HepG2 (cell line): ENCODE data around the gene CAVIN1. TPM values are rescaled to one million over a fixed set of nuclear protein-coding genes. Genes with fewer than 3 reads are reported as not detected.
"Not testable (repeated sequence)": the region's sequence is repeated elsewhere in the genome, so short reads cannot be mapped to it uniquely, and the experiment has no call there.

ENCODE experiments used
- ATAC-seq: fragments of 200-7000 bp; cut with Tn5 transposase; 3 replicates; pipeline ENCODE4 v1.9.1; 2020; ENCODE audit warnings: mild to moderate bottlenecking, moderate library complexity
- BruUV-seq: library from RNA; stranded (reverse); fragments of 400-500 nt; replicated peaks from 2 replicates; lab custom pipeline; 2021; lab: Mats Ljungman, UMichigan
- CTCF ChIA-PET: fragments of 300-600 bp; formaldehyde crosslinking; extraction: SDS; loops from one replicate; lab custom pipeline; 2021; ENCODE audit warnings: low total read pairs, inconsistent platforms, low intra/inter-chr PET ratio; lab: Yijun Ruan, JAX
- POLR2A ChIA-PET: fragments of 350-600 bp; sonication (Branson Sonifier 250); formaldehyde crosslinking; loops from one replicate; lab custom pipeline; 2020; ENCODE audit warnings: antibody characterized with exemption, inconsistent platforms; lab: Yijun Ruan, JAX
- DNase-seq: peaks from one replicate; pipeline ENCODE4 v3.0.0-alpha.2; 2015; ENCODE audit warnings: low spot score
- FAIRE-seq: peaks from 3 replicates; lab custom pipeline; 2011; peaks lifted over from hg19 to GRCh38; lab: Jason Lieb, UNC
- H2AFZ ChIP-seq: one replicate; pipeline ENCODE4 v1.6.1; 2011; ENCODE audit warnings: low read length, inconsistent platforms
- H3K27ac ChIP-seq: fragments of 300-600 bp; 3 replicates; pipeline ENCODE4 v1.8.0; 2011; ENCODE audit warnings: mixed run types, mild to moderate bottlenecking, mixed read lengths, low read length, inconsistent platforms; ENCODE audit not compliant: insufficient read depth; ENCODE audit errors: extremely low read length
- H3K27me3 ChIP-seq, 2 experiments: fragments of 200-600 bp in 1 of 2; 2 replicates in 1 of 2; 3 replicates in 1 of 2; pipeline versions ENCODE4 v1.6.0 to v1.8.0; 2011; ENCODE audit warnings: low read length in 2 of 2, mild to moderate bottlenecking in 2 of 2, moderate library complexity in 2 of 2, inconsistent platforms in 1 of 2; ENCODE audit not compliant: insufficient read depth in 2 of 2, control insufficient read depth in 1 of 2
- H3K36me3 ChIP-seq, 2 experiments: fragments of 200-600 bp in 1 of 2; replicated peaks in 1 of 2; 2 replicates in 1 of 2; 3 replicates in 1 of 2; pipeline versions ENCODE4 v1.5.1 to v1.8.0; 2011; ENCODE audit warnings: low read length in 2 of 2, inconsistent platforms in 1 of 2; ENCODE audit not compliant: insufficient read depth in 2 of 2, control insufficient read depth in 1 of 2
- H3K4me1 ChIP-seq: 2 replicates; pipeline ENCODE4 v1.5.1; 2012; ENCODE audit warnings: low read length, inconsistent platforms; ENCODE audit not compliant: insufficient read depth
- H3K4me2 ChIP-seq: 2 replicates; pipeline ENCODE4 v1.6.0; 2011; ENCODE audit warnings: low read depth, low read length, inconsistent platforms
- H3K4me3 ChIP-seq, 3 experiments: fragments of 200-600 bp in 1 of 3; sonication (generic), shearing (Covaris generic) in 1 of 3; replicated peaks in 1 of 3; 2 replicates each; pipeline ENCODE4 v1.5.1; 2011 to 2016; ENCODE audit warnings: low read length in 3 of 3, inconsistent platforms in 2 of 3, low read depth in 2 of 3, mild to moderate bottlenecking in 2 of 3, control low read depth in 1 of 3, mixed read lengths in 1 of 3; ENCODE audit not compliant: insufficient read depth in 1 of 3
- H3K79me2 ChIP-seq: one replicate; pipeline ENCODE4 v1.6.1; 2011; ENCODE audit warnings: low read length, inconsistent platforms; ENCODE audit not compliant: insufficient read depth
- H3K9ac ChIP-seq: 2 replicates; pipeline ENCODE4 v1.6.0; 2011; ENCODE audit warnings: mild to moderate bottlenecking, low read depth, low read length, inconsistent platforms; ENCODE audit not compliant: insufficient read depth
- H3K9me3 ChIP-seq: 2 replicates; pipeline ENCODE4 v1.5.1; 2012; ENCODE audit warnings: mild to moderate bottlenecking, low read length
- H4K20me1 ChIP-seq: 2 replicates; pipeline ENCODE4 v1.6.0; 2011; ENCODE audit warnings: inconsistent platforms, mild to moderate bottlenecking, low read length, moderate library complexity; ENCODE audit not compliant: insufficient read depth
- BORCS8-MEF2B ChIP-seq: sonication (generic); formaldehyde crosslinking; IDR thresholded peaks from 2 replicates; pipeline ENCODE4 v1.8.0; 2022; ENCODE audit warnings: mild to moderate bottlenecking, missing genetic modification reagents
- ETS1 ChIP-seq: sonication (generic); formaldehyde crosslinking; IDR thresholded peaks from 2 replicates; pipeline ENCODE4 v1.4.0; 2020; ENCODE audit warnings: missing genetic modification reagents
- ETV6 ChIP-seq: sonication (generic); formaldehyde crosslinking; conservative IDR thresholded peaks from 2 replicates; pipeline ENCODE4 v1.4.0; 2020; ENCODE audit warnings: missing genetic modification reagents
- KDM1A ChIP-seq: IDR thresholded peaks from 2 replicates; pipeline ENCODE4 v1.6.1; 2016; ENCODE audit warnings: missing compliant biosample characterization
- TCF12 ChIP-seq, 2 experiments: fragments of 450-650 bp in 1 of 2; sonication (generic) in 1 of 2; formaldehyde crosslinking in 1 of 2; IDR thresholded peaks; 2 replicates each; pipeline versions ENCODE4 v1.6.1 to v1.8.0; 2017 to 2022; ENCODE audit warnings: antibody characterized with exemption in 1 of 2, mild to moderate bottlenecking in 1 of 2, missing genetic modification reagents in 1 of 2, moderate library complexity in 1 of 2
- ZNF121 ChIP-seq: sonication (generic); formaldehyde crosslinking; IDR thresholded peaks from 2 replicates; pipeline ENCODE4 v1.5.0; 2020; ENCODE audit warnings: mild to moderate bottlenecking, missing genetic modification reagents
- ZNF460 ChIP-seq: sonication (generic); formaldehyde crosslinking; IDR thresholded peaks from 2 replicates; pipeline ENCODE4 v1.5.1; 2020; ENCODE audit warnings: missing genetic modification reagents, mild to moderate bottlenecking, borderline replicate concordance
- ZNF782 ChIP-seq: sonication (generic); formaldehyde crosslinking; IDR thresholded peaks from 2 replicates; pipeline ENCODE4 v1.4.0; 2020; ENCODE audit warnings: missing genetic modification reagents, mild to moderate bottlenecking, borderline replicate concordance
- WGBS: methylation state at CpG from one replicate; pipeline ENCODE4 v1.1.6; 2017; ENCODE audit warnings: low lambda C conversion rate; 5-methylcytosine and 5-hydroxymethylcytosine counted together
- in situ Hi-C: cut with HindIII; loops from 2 replicates; pipeline ENCODE4 v1.10.0; 2017; ENCODE audit warnings: low pct_unique_long_range_greater_than_20kb; ENCODE audit not compliant: extremely low pct_ligation_motif_present
- intact Hi-C: fragments of 100-400 bp; cut with micrococcal nuclease; formaldehyde crosslinking; loops from one replicate; pipeline ENCODE4 v1.10.0; 2022; ENCODE audit not compliant: unreplicated experiment
- polyA plus RNA-seq, 8 experiments: library from polyadenylated mRNA; depleted of rRNA in 3 of 8; stranded (reverse) in 7 of 8; unstranded in 1 of 8; fragments of >200 nt; fragmentation: Illumina TruSeq in 4 of 8; extraction: Trizol in 4 of 8; gene quantifications; 2 replicates each; pipeline versions ENCODE4 v1.2.1 to v1.2.3, GENCODE V29; 2011 to 2016; ENCODE audit warnings: low read depth in 4 of 8, missing spikeins in 1 of 8, mixed read lengths in 1 of 8; ENCODE audit not compliant: insufficient read depth in 1 of 8
- total RNA-seq, 5 experiments: library from RNA; depleted of rRNA; stranded (reverse); fragments of >200 nt; fragmentation: Illumina TruSeq; extraction: Trizol; gene quantifications; 2 replicates each; pipeline ENCODE4 v1.2.3, GENCODE V29; 2016; ENCODE audit warnings: low read depth in 1 of 5
- TF ChIP-seq, protein P1 (sequence below): sonication (generic); formaldehyde crosslinking; IDR thresholded peaks from 2 replicates; pipeline ENCODE4 v1.5.0; 2020; ENCODE audit warnings: mild to moderate bottlenecking, missing genetic modification reagents
- TF ChIP-seq, protein P2 (sequence below): IDR thresholded peaks from 2 replicates; pipeline ENCODE4 v1.6.1; 2016; ENCODE audit warnings: low read depth, control low read depth

Gene CAVIN1
- total and polyA plus RNA-seq, 2 of the 13 experiments (the other 11 are each of a cell fraction or from before 2014, with no cell fraction given), result 15.9 to 25.5 TPM

DNA sequence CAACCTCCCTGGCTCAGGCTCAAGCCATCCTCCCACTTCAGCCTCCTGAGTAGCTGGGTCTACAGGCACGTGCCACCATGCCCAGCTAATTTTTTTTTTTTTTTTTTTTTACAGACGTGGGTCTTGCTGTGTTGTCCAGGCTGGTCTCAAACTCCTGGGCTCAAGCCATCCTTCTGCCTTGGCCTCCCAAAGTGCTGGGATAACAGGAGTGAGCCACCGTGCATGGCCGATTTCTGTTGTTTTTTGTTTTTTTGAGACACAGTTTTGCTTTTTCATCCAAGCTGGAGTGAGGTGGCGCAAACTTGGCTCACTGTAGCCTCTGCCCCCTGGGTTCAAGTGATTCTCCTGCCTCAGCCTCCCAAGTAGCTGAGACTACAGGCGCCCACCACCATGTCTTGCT, 31.9 kb upstream of the CAVIN1 start:
- 53% methylated on average over 6 of the region's 6 CpGs for WGBS
- H3K9me3 ChIP-seq, H3K4me3 ChIP-seq, DNase-seq, FAIRE-seq, BruUV-seq, in situ Hi-C loops, CTCF ChIA-PET, H4K20me1 ChIP-seq, H3K4me2 ChIP-seq, H3K27me3 ChIP-seq, intact Hi-C loops, ATAC-seq, H2AFZ ChIP-seq, H3K36me3 ChIP-seq, H3K27ac ChIP-seq, H3K9ac ChIP-seq: not testable (repeated sequence)
- POLR2A ChIA-PET, result interaction anchor here (2.7 kb wide), 1 partner anchor 32 kb away, joined by 9 read pairs; the partner anchor contains the start of gene CAVIN1
- Histone ChIP-seq H3K4me1 (peaks cover 40% of the 10 kb centered on the region), H3K79me2 (peaks cover 11% of the 10 kb centered on the region)
- TF ChIP-seq ZNF121 (CRISPR knock-in tag), result peak; percentile 74
- TF ChIP-seq ZNF460, result peak; percentile 44; the same call in 1 of the 2 replicates

- POLR2A ChIA-PET, result no interaction called here
- H3K36me3 ChIP-seq, result no peaks in the 10 kb centered on the region
- TF ChIP-seq, protein P1, sequence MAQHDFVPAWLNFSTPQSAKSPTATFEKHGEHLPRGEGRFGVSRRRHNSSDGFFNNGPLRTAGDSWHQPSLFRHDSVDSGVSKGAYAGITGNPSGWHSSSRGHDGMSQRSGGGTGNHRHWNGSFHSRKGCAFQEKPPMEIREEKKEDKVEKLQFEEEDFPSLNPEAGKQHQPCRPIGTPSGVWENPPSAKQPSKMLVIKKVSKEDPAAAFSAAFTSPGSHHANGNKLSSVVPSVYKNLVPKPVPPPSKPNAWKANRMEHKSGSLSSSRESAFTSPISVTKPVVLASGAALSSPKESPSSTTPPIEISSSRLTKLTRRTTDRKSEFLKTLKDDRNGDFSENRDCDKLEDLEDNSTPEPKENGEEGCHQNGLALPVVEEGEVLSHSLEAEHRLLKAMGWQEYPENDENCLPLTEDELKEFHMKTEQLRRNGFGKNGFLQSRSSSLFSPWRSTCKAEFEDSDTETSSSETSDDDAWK, result no peak
- TF ChIP-seq TCF12 (IDR thresholded peaks at IDR 0.05), result no peak
- no peak for TF ChIP-seq TCF12 (CRISPR knock-in tag; IDR thresholded peaks at IDR 0.05)
- no peak for TF ChIP-seq ZNF782 (CRISPR knock-in tag)
- TF ChIP-seq BORCS8-MEF2B (CRISPR knock-in tag), result no peak
- TF ChIP-seq ETV6 (CRISPR knock-in tag), result no peak
- TF ChIP-seq ETS1 (CRISPR knock-in tag), result no peak
- TF ChIP-seq KDM1A, result no peak
- TF ChIP-seq, protein P2, sequence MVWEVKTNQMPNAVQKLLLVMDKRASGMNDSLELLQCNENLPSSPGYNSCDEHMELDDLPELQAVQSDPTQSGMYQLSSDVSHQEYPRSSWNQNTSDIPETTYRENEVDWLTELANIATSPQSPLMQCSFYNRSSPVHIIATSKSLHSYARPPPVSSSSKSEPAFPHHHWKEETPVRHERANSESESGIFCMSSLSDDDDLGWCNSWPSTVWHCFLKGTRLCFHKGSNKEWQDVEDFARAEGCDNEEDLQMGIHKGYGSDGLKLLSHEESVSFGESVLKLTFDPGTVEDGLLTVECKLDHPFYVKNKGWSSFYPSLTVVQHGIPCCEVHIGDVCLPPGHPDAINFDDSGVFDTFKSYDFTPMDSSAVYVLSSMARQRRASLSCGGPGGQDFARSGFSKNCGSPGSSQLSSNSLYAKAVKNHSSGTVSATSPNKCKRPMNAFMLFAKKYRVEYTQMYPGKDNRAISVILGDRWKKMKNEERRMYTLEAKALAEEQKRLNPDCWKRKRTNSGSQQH (CRISPR knock-in tag), result no peak
- TF ChIP-seq, all 625 proteins: peak for 0
- no peak for DNase-seq
- no peak overlapping the region for H3K4me3 ChIP-seq
- in situ Hi-C loops, result no loop called here
- no peak for FAIRE-seq
- no peak overlapping the region for H3K4me2 ChIP-seq
- 38% methylated on average over 2 of the region's 2 CpGs for WGBS
- no peak overlapping the region for H2AFZ ChIP-seq
- no peak for ATAC-seq
- BruUV-seq, result no TSS peak
- no peaks in the 10 kb centered on the region for H4K20me1 ChIP-seq
- intact Hi-C loops, result no loop called here
- H3K9me3 ChIP-seq, result no peaks in the 10 kb centered on the region
- H3K9ac ChIP-seq, result no peak overlapping the region
- no peak overlapping the region for H3K27ac ChIP-seq
- CTCF ChIA-PET, result no interaction called here
- H3K79me2 ChIP-seq, result no peaks in the 10 kb centered on the region
- peaks cover 37% of the 10 kb centered on the region for H3K4me1 ChIP-seq
- no peaks in the 10 kb centered on the region for H3K27me3 ChIP-seq
These were observed 30.4 kb upstream of the CAVIN1 start for GRCh38 chr17:42453439-42453838.
